HEK293 (cell line): ENCODE measurements around the gene SIX2.

Source experiments
- CTCF ChIA-PET: fragments of 350-600 bp; formaldehyde crosslinking; extraction: SDS; loops from one replicate; lab custom pipeline; 2021; ENCODE audit warnings: antibody characterized with exemption; lab: Yijun Ruan, JAX
- POLR2A ChIA-PET: fragments of 300-600 bp; formaldehyde crosslinking; extraction: SDS; loops from one replicate; lab custom pipeline; 2020; ENCODE audit warnings: antibody characterized with exemption, inconsistent platforms; lab: Yijun Ruan, JAX
- H3K27ac ChIP-seq: fragments of 200-500 bp; sonication (Bioruptor generic); 2 replicates; pipeline ENCODE4 v1.5.1; 2014; ENCODE audit warnings: low read depth, low read length, control low read depth, inconsistent platforms; ENCODE audit errors: extremely low read depth
- H3K36me3 ChIP-seq, 2 experiments: fragments of 200-500 bp in 1 of 2; sonication (Bioruptor generic) in 1 of 2; 1 replicate in 1 of 2; 2 replicates in 1 of 2; pipeline ENCODE4 v1.5.1; 2014 to 2017; ENCODE audit warnings: inconsistent platforms in 2 of 2, low read length in 2 of 2; ENCODE audit not compliant: control insufficient read depth in 2 of 2, insufficient read depth in 1 of 2
- H3K4me1 ChIP-seq: fragments of 200-500 bp; sonication (Bioruptor generic); 2 replicates; pipeline ENCODE4 v1.5.1; 2014; ENCODE audit warnings: mild to moderate bottlenecking, low read length, inconsistent platforms; ENCODE audit not compliant: control insufficient read depth, insufficient read depth
- H3K4me3 ChIP-seq: 2 replicates; pipeline ENCODE4 v1.5.1; 2011; ENCODE audit warnings: low read depth, mild to moderate bottlenecking, control low read depth, low read length, moderate library complexity
- H3K9me3 ChIP-seq: fragments of 200-500 bp; sonication (Bioruptor generic); 2 replicates; pipeline ENCODE4 v1.5.1; 2014; ENCODE audit warnings: low read depth, low read length, inconsistent platforms; ENCODE audit not compliant: control insufficient read depth, insufficient read depth
- ATF2 ChIP-seq: fragments of 450-650 bp; formaldehyde crosslinking; IDR thresholded peaks from 2 replicates; pipeline ENCODE4 v1.5.1; 2016; ENCODE audit warnings: missing biosample characterization, missing genetic modification characterization, low read depth
- HIC1 ChIP-seq: fragments of 450-650 bp; formaldehyde crosslinking; IDR thresholded peaks from 2 replicates; pipeline ENCODE4 v1.5.1; 2016; ENCODE audit warnings: missing biosample characterization, missing genetic modification characterization
- OSR2 ChIP-seq: fragments of 450-650 bp; formaldehyde crosslinking; IDR thresholded peaks from 2 replicates; pipeline ENCODE4 v1.5.1; 2016; ENCODE audit warnings: missing biosample characterization, missing genetic modification characterization
- REPIN1 ChIP-seq: fragments of 450-650 bp; formaldehyde crosslinking; IDR thresholded peaks from 2 replicates; pipeline ENCODE4 v1.5.1; 2017; ENCODE audit warnings: missing biosample characterization, missing genetic modification characterization, low read depth
- SCRT1 ChIP-seq: fragments of 450-650 bp; formaldehyde crosslinking; IDR thresholded peaks from 2 replicates; pipeline ENCODE4 v1.5.1; 2016; ENCODE audit warnings: missing biosample characterization, missing genetic modification characterization, borderline replicate concordance
- ZBTB17 ChIP-seq: fragments of 450-650 bp; formaldehyde crosslinking; IDR thresholded peaks from 2 replicates; pipeline ENCODE4 v1.5.1; 2016; ENCODE audit warnings: missing biosample characterization, missing genetic modification characterization
- ZBTB48 ChIP-seq: fragments of 450-650 bp; formaldehyde crosslinking; IDR thresholded peaks from 2 replicates; pipeline ENCODE4 v1.5.1; 2016; ENCODE audit warnings: missing biosample characterization, missing genetic modification characterization
- ZFP41 ChIP-seq: fragments of 450-650 bp; formaldehyde crosslinking; IDR thresholded peaks from 2 replicates; pipeline ENCODE4 v1.5.1; 2016; ENCODE audit warnings: missing biosample characterization, missing genetic modification characterization, borderline replicate concordance
- ZIC2 ChIP-seq: fragments of 450-650 bp; formaldehyde crosslinking; IDR thresholded peaks from 2 replicates; pipeline ENCODE4 v1.5.1; 2016; ENCODE audit warnings: missing biosample characterization, missing genetic modification characterization
- ZNF221 ChIP-seq: fragments of 450-650 bp; formaldehyde crosslinking; IDR thresholded peaks from 2 replicates; pipeline ENCODE4 v1.5.1; 2017; ENCODE audit warnings: missing biosample characterization, missing genetic modification characterization, borderline replicate concordance
- ZNF426 ChIP-seq: fragments of 450-650 bp; formaldehyde crosslinking; IDR thresholded peaks from 2 replicates; pipeline ENCODE4 v1.5.1; 2017; ENCODE audit warnings: missing biosample characterization, missing genetic modification characterization, mild to moderate bottlenecking, inconsistent platforms, moderate library complexity
- ZNF501 ChIP-seq: fragments of 450-650 bp; formaldehyde crosslinking; IDR thresholded peaks from 2 replicates; pipeline ENCODE4 v1.5.1; 2016; ENCODE audit warnings: missing biosample characterization, missing genetic modification characterization
- ZNF521 ChIP-seq: fragments of 450-650 bp; formaldehyde crosslinking; IDR thresholded peaks from 2 replicates; pipeline ENCODE4 v1.5.1; 2017; ENCODE audit warnings: missing biosample characterization, mild to moderate bottlenecking, missing genetic modification characterization
- ZNF544 ChIP-seq: fragments of 450-650 bp; formaldehyde crosslinking; IDR thresholded peaks from 2 replicates; pipeline ENCODE4 v1.5.0; 2017; ENCODE audit warnings: missing biosample characterization, missing genetic modification characterization
- ZNF596 ChIP-seq: fragments of 450-650 bp; IDR thresholded peaks from 2 replicates; pipeline ENCODE4 v1.5.0; 2018; ENCODE audit warnings: missing biosample characterization, mild to moderate bottlenecking, missing genetic modification characterization, moderate library complexity
- ZNF701 ChIP-seq: fragments of 450-650 bp; formaldehyde crosslinking; IDR thresholded peaks from 2 replicates; pipeline ENCODE4 v1.5.1; 2016; ENCODE audit warnings: missing biosample characterization, missing genetic modification characterization
- TF ChIP-seq, protein P1 (sequence below): fragments of 450-650 bp; IDR thresholded peaks from 2 replicates; pipeline ENCODE4 v1.5.1; 2018; ENCODE audit warnings: missing biosample characterization, missing genetic modification characterization
- TF ChIP-seq, protein P2 (sequence below): fragments of 450-650 bp; formaldehyde crosslinking; IDR thresholded peaks from 2 replicates; pipeline ENCODE4 v1.5.1; 2016; ENCODE audit warnings: missing biosample characterization, missing genetic modification characterization

SIX2 gene

DNA sequence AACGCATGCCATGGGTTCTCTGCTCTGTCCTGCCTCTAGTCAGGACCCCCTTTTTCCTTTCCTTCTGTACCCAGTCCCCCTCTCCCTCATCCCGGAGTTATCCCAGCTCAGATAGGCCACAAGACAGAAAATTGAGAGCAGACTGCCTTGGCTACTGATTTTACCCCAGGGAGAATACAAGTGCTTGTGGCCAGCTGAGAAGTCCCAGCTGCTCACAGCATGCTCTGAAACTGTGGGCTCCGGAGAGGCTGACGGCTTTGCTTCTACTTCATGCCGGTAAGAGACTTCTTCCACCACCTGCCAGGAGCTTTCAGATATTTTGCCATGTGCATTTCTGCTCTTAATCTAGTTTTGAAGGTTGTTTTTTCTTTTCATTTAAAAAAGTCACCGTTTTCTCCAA is 20.0 kb upstream of the SIX2 start:
- POLR2A ChIA-PET: no interaction called here
- TF ChIP-seq ZIC2 (tag by site-specific recombination): peak; percentile 69
- no peak for TF ChIP-seq ZNF521 (tag by site-specific recombination)
- no peak for TF ChIP-seq ZNF501 (tag by site-specific recombination)
- TF ChIP-seq, all 188 proteins: peak for 1
- no peak overlapping the region for H3K4me3 ChIP-seq
- no peaks in the 10 kb centered on the region for H3K9me3 ChIP-seq
- CTCF ChIA-PET: interaction anchor here (0.6 kb wide), 1 partner anchor 1618 kb away, joined by 3 read pairs; no protein-coding TSS in a partner anchor
- no peaks in the 10 kb centered on the region for H3K36me3 ChIP-seq
- H3K27ac ChIP-seq: no peak overlapping the region
- no peaks in the 10 kb centered on the region for H3K4me1 ChIP-seq

GRCh38 chr2:45028276-45028675 is 19.0 kb upstream of the SIX2 start:
- TF ChIP-seq ZNF221 (tag by site-specific recombination) (no peak), ZNF701 (tag by site-specific recombination) (no peak), SCRT1 (no peak), ZBTB17 (tag by site-specific recombination) (no peak), ZNF596 (tag by site-specific recombination) (no peak), ZNF544 (tag by site-specific recombination) (no peak), ZBTB48 (tag by site-specific recombination) (no peak), ATF2 (tag by site-specific recombination) (no peak), OSR2 (tag by site-specific recombination) (no peak), HIC1 (tag by site-specific recombination) (no peak)
- TF ChIP-seq, protein P1, sequence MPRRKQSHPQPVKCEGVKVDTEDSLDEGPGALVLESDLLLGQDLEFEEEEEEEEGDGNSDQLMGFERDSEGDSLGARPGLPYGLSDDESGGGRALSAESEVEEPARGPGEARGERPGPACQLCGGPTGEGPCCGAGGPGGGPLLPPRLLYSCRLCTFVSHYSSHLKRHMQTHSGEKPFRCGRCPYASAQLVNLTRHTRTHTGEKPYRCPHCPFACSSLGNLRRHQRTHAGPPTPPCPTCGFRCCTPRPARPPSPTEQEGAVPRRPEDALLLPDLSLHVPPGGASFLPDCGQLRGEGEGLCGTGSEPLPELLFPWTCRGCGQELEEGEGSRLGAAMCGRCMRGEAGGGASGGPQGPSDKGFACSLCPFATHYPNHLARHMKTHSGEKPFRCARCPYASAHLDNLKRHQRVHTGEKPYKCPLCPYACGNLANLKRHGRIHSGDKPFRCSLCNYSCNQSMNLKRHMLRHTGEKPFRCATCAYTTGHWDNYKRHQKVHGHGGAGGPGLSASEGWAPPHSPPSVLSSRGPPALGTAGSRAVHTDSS (tag by site-specific recombination): no peak
- Histone ChIP-seq H3K36me3 (no peaks in the 10 kb centered on the region), H3K4me1 (no peaks in the 10 kb centered on the region), H3K27ac (no peak overlapping the region), H3K4me3 (no peak overlapping the region), H3K9me3 (no peaks in the 10 kb centered on the region)
- ChIA-PET CTCF (interaction anchor here (0.9 to 1.2 kb wide), 2 partner anchors 14 to 16 kb away, joined by 4 to 6 read pairs; no protein-coding TSS in a partner anchor), POLR2A (no interaction called here)

- H3K4me3 ChIP-seq: no peak overlapping the region
- ChIA-PET POLR2A (no interaction called here), CTCF (interaction anchor here (0.8 kb wide), 1 partner anchor 46 kb away, joined by 3 read pairs; no protein-coding TSS in a partner anchor)
- no peaks in the 10 kb centered on the region for H3K36me3 ChIP-seq
- TF ChIP-seq ZBTB48 (tag by site-specific recombination): no peak
- TF ChIP-seq ZNF544 (tag by site-specific recombination): no peak
- no peak for TF ChIP-seq ZBTB17 (tag by site-specific recombination)
- TF ChIP-seq, protein P2, sequence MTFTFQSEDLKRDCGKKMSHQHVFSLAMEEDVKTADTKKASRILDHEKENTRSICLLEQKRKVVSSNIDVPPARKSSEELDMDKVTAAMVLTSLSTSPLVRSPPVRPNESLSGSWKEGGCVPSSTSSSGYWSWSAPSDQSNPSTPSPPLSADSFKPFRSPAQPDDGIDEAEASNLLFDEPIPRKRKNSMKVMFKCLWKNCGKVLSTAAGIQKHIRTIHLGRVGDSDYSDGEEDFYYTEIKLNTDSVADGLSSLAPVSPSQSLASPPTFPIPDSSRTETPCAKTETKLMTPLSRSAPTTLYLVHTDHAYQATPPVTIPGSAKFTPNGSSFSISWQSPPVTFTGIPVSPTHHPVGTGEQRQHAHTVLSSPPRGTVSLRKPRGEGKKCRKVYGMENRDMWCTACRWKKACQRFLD: no peak
- no peak for TF ChIP-seq ZFP41 (tag by site-specific recombination)
- no peak for TF ChIP-seq ZNF221 (tag by site-specific recombination)
- TF ChIP-seq ZNF426: no peak
- no peak for TF ChIP-seq REPIN1 (tag by site-specific recombination)
- no peak overlapping the region for H3K27ac ChIP-seq
- H3K4me1 ChIP-seq: no peaks in the 10 kb centered on the region
- H3K9me3 ChIP-seq: no peaks in the 10 kb centered on the region
These were observed 17.7 kb upstream of the SIX2 start for GRCh38 chr2:45026924-45027450.
